Naive thymus-derived CD4-positive, alpha-beta T cell (primary cell): Measurements from ENCODE around the gene MRPL41. TPM values are rescaled to one million over a fixed set of nuclear protein-coding genes. Genes with fewer than 3 reads are reported as not detected.
A peak's percentile ranks its signal among the peaks of the same experiment; 100 is the strongest.

ENCODE experiments used
- ATAC-seq: fragments of 150-1000 bp; cut with Tn5 transposase; 2 replicates; pipeline ENCODE4 v1.10.0; 2021; ENCODE audit warnings: mild to moderate bottlenecking, moderate library complexity
- CTCF ChIA-PET: fragments of 350-600 bp; sonication (Branson Sonifier 250); formaldehyde crosslinking; loops from one replicate; lab custom pipeline; 2021; ENCODE audit warnings: antibody characterized with exemption; lab: Charles Lee
- POLR2A ChIA-PET: fragments of 350-600 bp; sonication (Branson Sonifier 250); formaldehyde crosslinking; loops from one replicate; lab custom pipeline; 2021; ENCODE audit warnings: antibody characterized with exemption, inconsistent platforms; lab: Charles Lee
- DNase-seq, 9 donors: peaks; one replicate each; pipeline versions ENCODE4 v3.0.0 to v3.0.0-alpha.2; 2020 to 2022; ENCODE audit warnings: mixed read lengths in 1 of 9
- H3K27ac ChIP-seq: one replicate; pipeline ENCODE4 v1.7.0; 2013; ENCODE audit warnings: mild to moderate bottlenecking, low read depth, low read length, moderate library complexity
- H3K27me3 ChIP-seq, 2 donors: one replicate each; pipeline ENCODE4 v1.7.0; 2013; ENCODE audit warnings: low read length in 2 of 2, mild to moderate bottlenecking in 2 of 2, moderate library complexity in 2 of 2; ENCODE audit not compliant: control insufficient read depth in 2 of 2, insufficient read depth in 2 of 2
- H3K36me3 ChIP-seq, 3 experiments: 1 replicate in 2 of 3; 2 replicates in 1 of 3; pipeline ENCODE4 v1.7.0; 2013; ENCODE audit warnings: low read length in 3 of 3, mild to moderate bottlenecking in 3 of 3, moderate library complexity in 1 of 3; ENCODE audit not compliant: insufficient read depth in 3 of 3, control insufficient read depth in 2 of 3
- H3K4me1 ChIP-seq, 2 donors: one replicate each; pipeline ENCODE4 v1.7.0; 2013; ENCODE audit warnings: low read length in 2 of 2, mild to moderate bottlenecking in 2 of 2, moderate library complexity in 1 of 2; ENCODE audit not compliant: control insufficient read depth in 2 of 2, insufficient read depth in 2 of 2
- H3K4me3 ChIP-seq: 2 replicates; pipeline ENCODE4 v1.7.0; 2013; ENCODE audit warnings: mild to moderate bottlenecking, low read length
- H3K9me3 ChIP-seq, 3 experiments: 1 replicate in 2 of 3; 2 replicates in 1 of 3; pipeline ENCODE4 v1.7.0; 2013; ENCODE audit warnings: low read length in 3 of 3; ENCODE audit not compliant: control insufficient read depth in 2 of 3
- H3K27ac Mint-ChIP-seq, 9 donors: one replicate each; pipeline ENCODE4 v1.8.0; 2020 to 2022; ENCODE audit warnings: mixed read lengths in 9 of 9, mild to moderate bottlenecking in 8 of 9, moderate library complexity in 5 of 9, inconsistent platforms in 2 of 9
- H3K27me3 Mint-ChIP-seq, 5 donors: one replicate each; pipeline ENCODE4 v1.8.0; 2021 to 2022; ENCODE audit warnings: mixed read lengths in 5 of 5, mild to moderate bottlenecking in 1 of 5
- H3K36me3 Mint-ChIP-seq, 5 donors: one replicate each; pipeline ENCODE4 v1.8.0; 2020 to 2022; ENCODE audit warnings: mixed read lengths in 5 of 5, mild to moderate bottlenecking in 3 of 5, inconsistent platforms in 1 of 5
- H3K4me1 Mint-ChIP-seq, 7 donors: one replicate each; pipeline ENCODE4 v1.8.0; 2020 to 2022; ENCODE audit warnings: mixed read lengths in 7 of 7, mild to moderate bottlenecking in 3 of 7, inconsistent platforms in 1 of 7
- H3K4me3 Mint-ChIP-seq, 10 donors: one replicate each; pipeline ENCODE4 v1.8.0; 2020 to 2022; ENCODE audit warnings: mild to moderate bottlenecking in 10 of 10, mixed read lengths in 10 of 10, moderate library complexity in 6 of 10, inconsistent platforms in 2 of 10
- H3K9me3 Mint-ChIP-seq, 11 donors: one replicate each; pipeline ENCODE4 v1.8.0; 2020 to 2022; ENCODE audit warnings: mixed read lengths in 11 of 11, mild to moderate bottlenecking in 4 of 11, inconsistent platforms in 1 of 11, moderate library complexity in 1 of 11
- intact Hi-C, 2 donors: fragments of 100-400 bp; cut with micrococcal nuclease; formaldehyde crosslinking; loops; one replicate each; pipeline ENCODE4 v1.15.1; 2023
- polyA plus RNA-seq, 2 donors: library from polyadenylated mRNA; unstranded; fragments of 300-500 nt; fragmentation: Illumina TruSeq; gene quantifications; one replicate each; pipeline ENCODE4 v1.2.3, GENCODE V29; 2021
- total RNA-seq, 6 experiments: library from RNA in 5 of 6; stranded (reverse) in 5 of 6; gene quantifications; 1 replicate in 5 of 6; 2 replicates in 1 of 6; pipeline ENCODE4 v1.2.3 and lab custom pipeline; 2021 to 2026

The MRPL41 gene
- total and polyA plus RNA-seq, 7 experiments from 2014 or later: 36.3 to 102 (median 52.5) TPM

- no peaks in the 10 kb centered on the region for H3K27me3 ChIP-seq
- H3K36me3 Mint-ChIP-seq: peaks cover 4 to 23% (median 6%) of the 10 kb centered on the region in 5 donors
- ATAC-seq (peak; percentile 99), DNase-seq (peak; percentile 84 to 98 (median 92))
- peak within 1 kb of the TSS; percentile 83 for H3K4me3 ChIP-seq
- peak within 1 kb of the TSS in 8 of 9 donors; percentile 33 to 84 (median 64) for H3K27ac Mint-ChIP-seq
- intact Hi-C loops: loop anchor here (1.0 kb wide), 5 partner anchors 12 to 43 kb away; partner anchors contain the start of genes ARRDC1 (in 2 of the 2), MRPL41 (in 2 of the 2) and ZMYND19 (in 1 of the 2)
- H3K36me3 ChIP-seq: peaks cover 0 to 52% (median 0%) of the 10 kb centered on the region in 3 experiments
- H3K4me3 Mint-ChIP-seq: peak within 1 kb of the TSS; percentile 72 to 90 (median 84)
- peak within 1 kb of the TSS; percentile 94 for H3K27ac ChIP-seq
- peaks cover 8 to 13% of the 10 kb centered on the region in 2 donors for H3K4me1 ChIP-seq
- H3K27me3 Mint-ChIP-seq: no peaks in the 10 kb centered on the region
- POLR2A ChIA-PET: interaction anchor here (0.6 to 1.6 kb wide), 3 partner anchors 27 to 44 kb away, joined by 3 to 6 read pairs (median 5); partner anchors contain the start of gene MRPL41
- CTCF ChIA-PET: interaction anchor here (0.7 to 1.6 kb wide), 7 partner anchors 9 to 93 kb away, joined by 3 to 4 read pairs (median 3); partner anchors contain the start of gene MRPL41
- H3K4me1 Mint-ChIP-seq: peaks cover 12 to 36% (median 30%) of the 10 kb centered on the region in 7 donors
- no peaks in the 10 kb centered on the region for H3K9me3 Mint-ChIP-seq
- H3K9me3 ChIP-seq: no peaks in the 10 kb centered on the region
These were observed 27.0 kb downstream of the MRPL41 start, which contains the start of gene DPH7 for GRCh38 chr9:137578518-137579258. Gene DPH7 (minus strand): TSS chr9:137578925. CDS start chr9:137578777, 148 bp downstream.

GRCh38 chr9:137579259-137579604 is 27.6 kb downstream of the MRPL41 start:
- ChIA-PET CTCF (interaction anchor here (0.5 to 2.6 kb wide), 6 partner anchors 8 to 387 kb away, joined by 3 to 12 read pairs (median 4); no protein-coding TSS in a partner anchor), POLR2A (interaction anchor here (0.6 to 1.6 kb wide), 5 partner anchors 27 to 697 kb away, joined by 3 to 6 read pairs (median 3); partner anchors contain the start of genes EHMT1 and MRPL41)
- H3K27ac ChIP-seq: peak overlapping the region; percentile 94
- ATAC-seq (no peak), DNase-seq (peak in 1 of 9 donors; percentile 37)
- Mint-ChIP-seq H3K27ac (peak overlapping the region in 5 of 9 donors; percentile 8 to 82 (median 57)), H3K36me3 (peaks cover 4 to 20% (median 6%) of the 10 kb centered on the region in 5 donors), H3K27me3 (no peaks in the 10 kb centered on the region), H3K9me3 (no peaks in the 10 kb centered on the region), H3K4me1 (peaks cover 12 to 36% (median 30%) of the 10 kb centered on the region in 7 donors), H3K4me3 (peak overlapping the region; percentile 72 to 88 (median 82))
- H3K27me3 ChIP-seq: no peaks in the 10 kb centered on the region
- intact Hi-C loops: loop anchor here in 1 of 2 donors (1.0 kb wide), 3 partner anchors 11 to 39 kb away; partner anchors contain the start of genes ARRDC1 and ZMYND19
- no peaks in the 10 kb centered on the region for H3K9me3 ChIP-seq
- peaks cover 8 to 13% of the 10 kb centered on the region in 2 donors for H3K4me1 ChIP-seq
- H3K4me3 ChIP-seq: peak overlapping the region; percentile 83
- peaks cover 0 to 52% (median 0%) of the 10 kb centered on the region in 3 experiments for H3K36me3 ChIP-seq

- ATAC-seq (no peak), DNase-seq (no peak)
- H3K4me1 ChIP-seq: peaks cover 8 to 13% of the 10 kb centered on the region in 2 donors
- H3K27me3 ChIP-seq: no peaks in the 10 kb centered on the region
- no peaks in the 10 kb centered on the region for H3K27me3 Mint-ChIP-seq
- intact Hi-C loops: no loop called here
- CTCF ChIA-PET: interaction anchor here (2.6 kb wide), 1 partner anchor 46 kb away, joined by 12 read pairs; no protein-coding TSS in a partner anchor
- peaks cover 11 to 31% (median 27%) of the 10 kb centered on the region in 7 donors for H3K4me1 Mint-ChIP-seq
- H3K36me3 Mint-ChIP-seq: peaks cover 3 to 13% (median 6%) of the 10 kb centered on the region in 5 donors
- no peak overlapping the region for H3K27ac Mint-ChIP-seq
- H3K9me3 ChIP-seq: no peaks in the 10 kb centered on the region
- H3K4me3 ChIP-seq: no peak overlapping the region
- peak overlapping the region in 1 of 10 donors; percentile 83 for H3K4me3 Mint-ChIP-seq
- POLR2A ChIA-PET: interaction anchor here (0.7 to 1.1 kb wide), 2 partner anchors 9 to 699 kb away, joined by 3 to 4 read pairs; no protein-coding TSS in a partner anchor
- H3K36me3 ChIP-seq: peaks cover 0 to 48% (median 0%) of the 10 kb centered on the region in 3 experiments
- H3K27ac ChIP-seq: no peak overlapping the region
- no peaks in the 10 kb centered on the region for H3K9me3 Mint-ChIP-seq
These were observed 28.7 kb downstream of the MRPL41 start for GRCh38 chr9:137580209-137580953.

GRCh38 chr9:137580954-137581322 is 29.3 kb downstream of the MRPL41 start:
- ChIA-PET POLR2A (interaction anchor here (1.1 to 1.3 kb wide), 2 partner anchors 8 to 38 kb away, joined by 4 read pairs; partner anchors contain the start of gene EHMT1), CTCF (interaction anchor here (2.6 kb wide), 1 partner anchor 46 kb away, joined by 12 read pairs; no protein-coding TSS in a partner anchor)
- Mint-ChIP-seq H3K4me1 (peaks cover 6 to 26% (median 21%) of the 10 kb centered on the region in 7 donors), H3K27me3 (no peaks in the 10 kb centered on the region), H3K4me3 (peak overlapping the region in 1 of 10 donors; percentile 20), H3K9me3 (no peaks in the 10 kb centered on the region), H3K36me3 (peaks cover under 1 to 9% (median 3%) of the 10 kb centered on the region in 5 donors), H3K27ac (no peak overlapping the region)
- H3K36me3 ChIP-seq: peaks cover 0 to 48% (median 0%) of the 10 kb centered on the region in 3 experiments
- intact Hi-C loops: no loop called here
- H3K9me3 ChIP-seq: no peaks in the 10 kb centered on the region
- peaks cover 8 to 13% of the 10 kb centered on the region in 2 donors for H3K4me1 ChIP-seq
- ATAC-seq (no peak), DNase-seq (no peak)
- no peaks in the 10 kb centered on the region for H3K27me3 ChIP-seq
- no peak overlapping the region for H3K4me3 ChIP-seq
- no peak overlapping the region for H3K27ac ChIP-seq

- ATAC-seq (no peak), DNase-seq (no peak)
- no peak overlapping the region for H3K4me3 ChIP-seq
- ChIA-PET POLR2A (interaction anchor here (1.1 to 1.3 kb wide), 2 partner anchors 7 to 37 kb away, joined by 4 read pairs; partner anchors contain the start of gene EHMT1), CTCF (interaction anchor here (2.6 kb wide), 1 partner anchor 47 kb away, joined by 12 read pairs; no protein-coding TSS in a partner anchor)
- intact Hi-C loops: no loop called here
- H3K27ac ChIP-seq: no peak overlapping the region
- peak overlapping the region in 1 of 10 donors; percentile 34 for H3K4me3 Mint-ChIP-seq
- H3K27me3 Mint-ChIP-seq: no peaks in the 10 kb centered on the region
- H3K36me3 ChIP-seq: peaks cover 0 to 51% (median 0%) of the 10 kb centered on the region in 3 experiments
- peaks cover 8 to 13% of the 10 kb centered on the region in 2 donors for H3K4me1 ChIP-seq
- H3K27ac Mint-ChIP-seq: no peak overlapping the region
- H3K27me3 ChIP-seq: no peaks in the 10 kb centered on the region
- H3K9me3 ChIP-seq: no peaks in the 10 kb centered on the region
- peaks cover 0 to 14% (median 5%) of the 10 kb centered on the region in 5 donors for H3K36me3 Mint-ChIP-seq
- H3K9me3 Mint-ChIP-seq: no peaks in the 10 kb centered on the region
- H3K4me1 Mint-ChIP-seq: peaks cover 0 to 22% (median 18%) of the 10 kb centered on the region in 7 donors
These were observed 29.9 kb downstream of the MRPL41 start for GRCh38 chr9:137581361-137582285.
